ENCODE data around the gene S100A7A. TPM values are rescaled to one million over a fixed set of nuclear protein-coding genes. Genes with fewer than 3 reads are reported as not detected.

Gene S100A7A
- total RNA-seq, 4 donors from 2014 or later, result 0.16 to 0.79 TPM; not detected in 2

- 68 to 95% methylated on average over 2 of the region's 2 CpGs for WGBS, 2 donors (ENCODE audit: low coverage in 1 of 2)
- H3K4me3 ChIP-seq, result no peak overlapping the region
- peaks cover 32% of the 10 kb centered on the region for H3K27me3 ChIP-seq
- TF ChIP-seq POLR2A (IDR thresholded peaks at IDR 0.05) (no peak), EP300 (IDR thresholded peaks at IDR 0.05) (no peak), POLR2AphosphoS5 (IDR thresholded peaks at IDR 0.05) (no peak)
- TF ChIP-seq, protein P1, sequence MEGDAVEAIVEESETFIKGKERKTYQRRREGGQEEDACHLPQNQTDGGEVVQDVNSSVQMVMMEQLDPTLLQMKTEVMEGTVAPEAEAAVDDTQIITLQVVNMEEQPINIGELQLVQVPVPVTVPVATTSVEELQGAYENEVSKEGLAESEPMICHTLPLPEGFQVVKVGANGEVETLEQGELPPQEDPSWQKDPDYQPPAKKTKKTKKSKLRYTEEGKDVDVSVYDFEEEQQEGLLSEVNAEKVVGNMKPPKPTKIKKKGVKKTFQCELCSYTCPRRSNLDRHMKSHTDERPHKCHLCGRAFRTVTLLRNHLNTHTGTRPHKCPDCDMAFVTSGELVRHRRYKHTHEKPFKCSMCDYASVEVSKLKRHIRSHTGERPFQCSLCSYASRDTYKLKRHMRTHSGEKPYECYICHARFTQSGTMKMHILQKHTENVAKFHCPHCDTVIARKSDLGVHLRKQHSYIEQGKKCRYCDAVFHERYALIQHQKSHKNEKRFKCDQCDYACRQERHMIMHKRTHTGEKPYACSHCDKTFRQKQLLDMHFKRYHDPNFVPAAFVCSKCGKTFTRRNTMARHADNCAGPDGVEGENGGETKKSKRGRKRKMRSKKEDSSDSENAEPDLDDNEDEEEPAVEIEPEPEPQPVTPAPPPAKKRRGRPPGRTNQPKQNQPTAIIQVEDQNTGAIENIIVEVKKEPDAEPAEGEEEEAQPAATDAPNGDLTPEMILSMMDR (IDR thresholded peaks at IDR 0.05), result no peak
- ATAC-seq, result no peak
- H3K9me3 ChIP-seq, result no peaks in the 10 kb centered on the region
- no peaks in the 10 kb centered on the region for H3K36me3 ChIP-seq
- H3K27ac ChIP-seq, result no peak overlapping the region
- H3K4me1 ChIP-seq, result no peaks in the 10 kb centered on the region
These were observed 4.0 kb downstream of the S100A7A start for GRCh38 chr1:153420306-153420705.

DNA sequence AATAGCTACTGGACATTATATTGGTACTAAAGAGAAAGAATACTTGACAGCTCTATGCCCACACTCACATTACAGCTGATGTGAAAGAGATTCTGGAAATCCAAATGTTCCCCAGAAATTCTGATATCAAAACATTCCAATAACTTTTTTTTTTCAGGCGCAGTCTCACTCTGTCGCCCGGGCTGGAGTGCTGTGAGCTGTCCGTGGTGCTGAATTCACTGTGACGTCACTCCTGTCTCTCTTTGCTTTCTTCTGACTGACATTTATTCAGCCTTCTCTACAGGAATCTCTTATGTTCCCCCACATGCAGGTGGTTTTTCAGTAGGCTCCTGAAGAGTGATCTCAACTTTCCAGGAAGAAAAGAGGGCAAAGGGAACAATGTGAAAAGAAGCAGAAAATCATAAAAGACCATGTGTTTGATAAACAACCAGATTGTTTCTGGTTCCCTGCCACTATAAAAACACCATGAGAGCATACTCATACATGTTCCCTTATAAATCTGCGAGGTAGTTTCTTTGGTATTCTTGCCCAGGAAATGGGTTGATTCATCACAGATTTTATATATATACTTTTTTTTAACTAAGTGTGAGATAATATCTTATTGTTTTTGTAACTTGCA, 6.2 kb downstream of the S100A7A start:
- TF ChIP-seq POLR2A (IDR thresholded peaks at IDR 0.05) (no peak), POLR2AphosphoS5 (IDR thresholded peaks at IDR 0.05) (no peak), EP300 (IDR thresholded peaks at IDR 0.05) (no peak)
- TF ChIP-seq, protein P1 (IDR thresholded peaks at IDR 0.05), result no peak
- H3K9me3 ChIP-seq, result no peaks in the 10 kb centered on the region
- no peaks in the 10 kb centered on the region for H3K4me1 ChIP-seq
- H3K27ac ChIP-seq, result no peak overlapping the region
- ATAC-seq, result no peak
- peaks cover 29% of the 10 kb centered on the region for H3K27me3 ChIP-seq
- no peaks in the 10 kb centered on the region for H3K36me3 ChIP-seq
- H3K4me3 ChIP-seq, result no peak overlapping the region
- 3 to 5% methylated on average over 6 of the region's 6 CpGs for WGBS, 2 donors (ENCODE audit: low coverage in 1 of 2)

GRCh38 chr1:153426809-153427208, 10.5 kb downstream of the S100A7A start:
- peaks cover 21% of the 10 kb centered on the region for H3K27me3 ChIP-seq
- no peaks in the 10 kb centered on the region for H3K36me3 ChIP-seq
- TF ChIP-seq POLR2AphosphoS5 (IDR thresholded peaks at IDR 0.05), result no peak
- no peak for TF ChIP-seq EP300 (IDR thresholded peaks at IDR 0.05)
- TF ChIP-seq, protein P1 (IDR thresholded peaks at IDR 0.05), result no peak
- no peak for TF ChIP-seq POLR2A (IDR thresholded peaks at IDR 0.05)
- no peaks in the 10 kb centered on the region for H3K4me1 ChIP-seq
- no peak overlapping the region for H3K27ac ChIP-seq
- no peak for ATAC-seq
- H3K4me3 ChIP-seq, result no peak overlapping the region
- 17 to 20% methylated on average over 1 of the region's 1 CpG for WGBS, 2 donors (ENCODE audit: low coverage in 1 of 2)
- no peaks in the 10 kb centered on the region for H3K9me3 ChIP-seq

- no peak for ATAC-seq
- Histone ChIP-seq H3K27me3 (peaks cover 21% of the 10 kb centered on the region), H3K4me3 (no peak overlapping the region), H3K9me3 (no peaks in the 10 kb centered on the region), H3K27ac (no peak overlapping the region), H3K36me3 (no peaks in the 10 kb centered on the region), H3K4me1 (no peaks in the 10 kb centered on the region)
- 81% methylated on average over 6 of the region's 12 CpGs; no CpG with 5 or more reads in 1 of the 2 donors for WGBS, 2 donors (ENCODE audit: low coverage in 1 of 2)
- TF ChIP-seq POLR2AphosphoS5 (IDR thresholded peaks at IDR 0.05) (no peak), EP300 (IDR thresholded peaks at IDR 0.05) (no peak), POLR2A (IDR thresholded peaks at IDR 0.05) (no peak)
- TF ChIP-seq, protein P1 (IDR thresholded peaks at IDR 0.05), result no peak
These were observed 11.8 kb downstream of the S100A7A start for GRCh38 chr1:153428073-153428638.

DNA sequence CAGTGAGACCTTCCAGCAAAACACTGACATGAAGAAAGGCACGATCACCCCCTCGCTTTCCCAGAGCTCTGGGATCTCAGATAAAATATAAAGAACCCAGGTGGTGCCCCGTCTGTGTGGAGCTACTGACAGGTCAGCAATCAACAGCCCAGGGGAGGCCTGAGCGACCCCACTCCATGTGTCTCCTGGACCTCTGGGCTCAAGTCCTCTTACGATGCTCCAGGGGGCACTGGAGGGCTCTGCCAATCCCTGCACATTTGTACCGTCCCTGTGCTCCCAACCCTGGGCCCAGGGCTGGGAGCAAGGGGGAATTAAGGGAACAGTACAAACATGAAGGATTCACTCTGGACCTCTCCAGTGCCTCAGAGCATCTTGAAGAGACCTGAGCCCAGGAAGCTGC, 12.5 kb downstream of the S100A7A start:
- peaks cover 21% of the 10 kb centered on the region for H3K27me3 ChIP-seq
- no peak for ATAC-seq
- H3K27ac ChIP-seq, result no peak overlapping the region
- H3K4me1 ChIP-seq, result no peaks in the 10 kb centered on the region
- TF ChIP-seq EP300 (IDR thresholded peaks at IDR 0.05) (no peak), POLR2A (IDR thresholded peaks at IDR 0.05) (no peak), POLR2AphosphoS5 (IDR thresholded peaks at IDR 0.05) (no peak)
- TF ChIP-seq, protein P1 (IDR thresholded peaks at IDR 0.05), result no peak
- H3K36me3 ChIP-seq, result no peaks in the 10 kb centered on the region
- H3K9me3 ChIP-seq, result no peaks in the 10 kb centered on the region
- WGBS, 2 donors (ENCODE audit: low coverage in 1 of 2), result 83 to 100% methylated on average over 1 to 2 of the region's 6 CpGs
- no peak overlapping the region for H3K4me3 ChIP-seq
